Measurements from ENCODE around the gene PARPBP. TPM values are rescaled to one million over a fixed set of nuclear protein-coding genes. Genes with fewer than 3 reads are reported as not detected.

The PARPBP gene
- total and polyA plus RNA-seq, 2 of the 13 experiments (the other 11 are each of a cell fraction or from before 2014, with no cell fraction given) = 6.7 to 28.4 TPM

- TF ChIP-seq ZNF407 (CRISPR knock-in tag; IDR thresholded peaks at IDR 0.05; ENCODE audit: not compliant biosample characterization) = peak; percentile 61
- no peak; the same call in none of the 2 replicates for TF ChIP-seq HES4 (CRISPR knock-in tag; IDR thresholded peaks at IDR 0.05; ENCODE audit: borderline replicate concordance)
- peak; percentile 97 for TF ChIP-seq KDM2A (CRISPR knock-in tag; IDR thresholded peaks at IDR 0.05; ENCODE audit: borderline replicate concordance, low read depth)
- TF ChIP-seq BRD4 (CRISPR knock-in tag; IDR thresholded peaks at IDR 0.05) = peak; percentile 79
- TF ChIP-seq ZNF569 (CRISPR knock-in tag; IDR thresholded peaks at IDR 0.05; ENCODE audit: borderline replicate concordance) = no peak
- TF ChIP-seq ESRRA (CRISPR knock-in tag; IDR thresholded peaks at IDR 0.05; ENCODE audit: low read depth) = no peak
- peak; percentile 98 for TF ChIP-seq ZSCAN5A (CRISPR knock-in tag; IDR thresholded peaks at IDR 0.05; ENCODE audit: borderline replicate concordance)
- TF ChIP-seq PCBP2 (optimal IDR thresholded peaks at IDR 0.05; ENCODE audit: low read depth, low read length, poor library complexity, severe bottlenecking) = no peak
- TF ChIP-seq, protein P1, sequence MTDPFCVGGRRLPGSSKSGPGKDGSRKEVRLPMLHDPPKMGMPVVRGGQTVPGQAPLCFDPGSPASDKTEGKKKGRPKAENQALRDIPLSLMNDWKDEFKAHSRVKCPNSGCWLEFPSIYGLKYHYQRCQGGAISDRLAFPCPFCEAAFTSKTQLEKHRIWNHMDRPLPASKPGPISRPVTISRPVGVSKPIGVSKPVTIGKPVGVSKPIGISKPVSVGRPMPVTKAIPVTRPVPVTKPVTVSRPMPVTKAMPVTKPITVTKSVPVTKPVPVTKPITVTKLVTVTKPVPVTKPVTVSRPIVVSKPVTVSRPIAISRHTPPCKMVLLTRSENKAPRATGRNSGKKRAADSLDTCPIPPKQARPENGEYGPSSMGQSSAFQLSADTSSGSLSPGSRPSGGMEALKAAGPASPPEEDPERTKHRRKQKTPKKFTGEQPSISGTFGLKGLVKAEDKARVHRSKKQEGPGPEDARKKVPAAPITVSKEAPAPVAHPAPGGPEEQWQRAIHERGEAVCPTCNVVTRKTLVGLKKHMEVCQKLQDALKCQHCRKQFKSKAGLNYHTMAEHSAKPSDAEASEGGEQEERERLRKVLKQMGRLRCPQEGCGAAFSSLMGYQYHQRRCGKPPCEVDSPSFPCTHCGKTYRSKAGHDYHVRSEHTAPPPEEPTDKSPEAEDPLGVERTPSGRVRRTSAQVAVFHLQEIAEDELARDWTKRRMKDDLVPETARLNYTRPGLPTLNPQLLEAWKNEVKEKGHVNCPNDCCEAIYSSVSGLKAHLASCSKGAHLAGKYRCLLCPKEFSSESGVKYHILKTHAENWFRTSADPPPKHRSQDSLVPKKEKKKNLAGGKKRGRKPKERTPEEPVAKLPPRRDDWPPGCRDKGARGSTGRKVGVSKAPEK (CRISPR knock-in tag; IDR thresholded peaks at IDR 0.05; ENCODE audit: borderline replicate concordance) = peak; percentile 87; the same call in 1 of the 2 replicates
- peak; percentile 64; the same call in 1 of the 2 replicates for TF ChIP-seq UBTF (CRISPR knock-in tag; IDR thresholded peaks at IDR 0.05)
- TF ChIP-seq MTA1 (CRISPR knock-in tag; IDR thresholded peaks at IDR 0.05; ENCODE audit: borderline replicate concordance) = no peak
Measured at GRCh38 chr12:102119674-102120563, at the start of gene PARPBP, which contains the start of gene NUP37 (continued).
